HEK293 (cell line): Measurements from ENCODE around the gene MCM3AP.

Experiments
- CTCF ChIA-PET: fragments of 350-600 bp; formaldehyde crosslinking; extraction: SDS; loops from one replicate; lab custom pipeline; 2021; ENCODE audit warnings: antibody characterized with exemption; lab: Yijun Ruan, JAX
- POLR2A ChIA-PET: fragments of 300-600 bp; formaldehyde crosslinking; extraction: SDS; loops from one replicate; lab custom pipeline; 2020; ENCODE audit warnings: antibody characterized with exemption, inconsistent platforms; lab: Yijun Ruan, JAX
- H3K27ac ChIP-seq: fragments of 200-500 bp; sonication (Bioruptor generic); 2 replicates; pipeline ENCODE4 v1.5.1; 2014; ENCODE audit warnings: low read depth, low read length, control low read depth, inconsistent platforms; ENCODE audit errors: extremely low read depth
- H3K36me3 ChIP-seq, 2 experiments: fragments of 200-500 bp in 1 of 2; sonication (Bioruptor generic) in 1 of 2; 1 replicate in 1 of 2; 2 replicates in 1 of 2; pipeline ENCODE4 v1.5.1; 2014 to 2017; ENCODE audit warnings: inconsistent platforms in 2 of 2, low read length in 2 of 2; ENCODE audit not compliant: control insufficient read depth in 2 of 2, insufficient read depth in 1 of 2
- H3K4me1 ChIP-seq: fragments of 200-500 bp; sonication (Bioruptor generic); 2 replicates; pipeline ENCODE4 v1.5.1; 2014; ENCODE audit warnings: mild to moderate bottlenecking, low read length, inconsistent platforms; ENCODE audit not compliant: control insufficient read depth, insufficient read depth
- H3K4me3 ChIP-seq: 2 replicates; pipeline ENCODE4 v1.5.1; 2011; ENCODE audit warnings: low read depth, mild to moderate bottlenecking, control low read depth, low read length, moderate library complexity
- H3K9me3 ChIP-seq: fragments of 200-500 bp; sonication (Bioruptor generic); 2 replicates; pipeline ENCODE4 v1.5.1; 2014; ENCODE audit warnings: low read depth, low read length, inconsistent platforms; ENCODE audit not compliant: control insufficient read depth, insufficient read depth
- GLI2 ChIP-seq: fragments of 450-650 bp; formaldehyde crosslinking; IDR thresholded peaks from 2 replicates; pipeline ENCODE4; 2017; ENCODE audit warnings: missing biosample characterization, missing genetic modification characterization, low read depth, borderline replicate concordance
- HOXC10 ChIP-seq: sonication (generic); formaldehyde crosslinking; IDR thresholded peaks from 2 replicates; pipeline ENCODE4 v1.8.1; 2023; ENCODE audit warnings: mild to moderate bottlenecking, missing genetic modification reagents
- KLF8 ChIP-seq: fragments of 450-650 bp; formaldehyde crosslinking; IDR thresholded peaks from 2 replicates; pipeline ENCODE4 v1.5.1; 2016; ENCODE audit warnings: missing biosample characterization, missing genetic modification characterization
- PBX3 ChIP-seq: sonication (generic); formaldehyde crosslinking; IDR thresholded peaks from 2 replicates; pipeline ENCODE4 v1.8.1; 2022; ENCODE audit warnings: mild to moderate bottlenecking, moderate library complexity, missing genetic modification reagents
- PRDM10 ChIP-seq: fragments of 450-650 bp; formaldehyde crosslinking; IDR thresholded peaks from 2 replicates; pipeline ENCODE4 v1.5.1; 2016; ENCODE audit warnings: missing biosample characterization, missing genetic modification characterization
- SALL2 ChIP-seq: fragments of 450-650 bp; formaldehyde crosslinking; IDR thresholded peaks from 2 replicates; pipeline ENCODE4 v1.5.0; 2017; ENCODE audit warnings: missing biosample characterization, mild to moderate bottlenecking, missing genetic modification characterization, borderline replicate concordance
- TRIM28 ChIP-seq: IDR thresholded peaks from 2 replicates; pipeline ENCODE4 v1.6.1; 2011; ENCODE audit warnings: low read length, control low read depth, borderline replicate concordance
- TSHZ1 ChIP-seq: fragments of 450-650 bp; formaldehyde crosslinking; IDR thresholded peaks from 2 replicates; pipeline ENCODE4 v1.5.1; 2016; ENCODE audit warnings: missing biosample characterization, missing genetic modification characterization, borderline replicate concordance
- ZBTB44 ChIP-seq: fragments of 450-650 bp; IDR thresholded peaks from 2 replicates; pipeline ENCODE4 v1.5.1; 2018; ENCODE audit warnings: missing biosample characterization, mild to moderate bottlenecking, missing genetic modification characterization
- ZFP3 ChIP-seq: fragments of 450-650 bp; formaldehyde crosslinking; IDR thresholded peaks from 2 replicates; pipeline ENCODE4 v1.5.1; 2016; ENCODE audit warnings: low read depth, missing biosample characterization, missing genetic modification characterization
- ZIC2 ChIP-seq: fragments of 450-650 bp; formaldehyde crosslinking; IDR thresholded peaks from 2 replicates; pipeline ENCODE4 v1.5.1; 2016; ENCODE audit warnings: missing biosample characterization, missing genetic modification characterization
- ZNF132 ChIP-seq: fragments of 450-650 bp; formaldehyde crosslinking; IDR thresholded peaks from 2 replicates; pipeline ENCODE4 v1.5.1; 2017; ENCODE audit warnings: missing biosample characterization, missing genetic modification characterization, borderline replicate concordance
- ZNF138 ChIP-seq: fragments of 450-650 bp; formaldehyde crosslinking; IDR thresholded peaks from 2 replicates; pipeline ENCODE4 v1.5.1; 2016; ENCODE audit warnings: missing biosample characterization, missing genetic modification characterization, borderline replicate concordance
- ZNF146 ChIP-seq: fragments of 450-650 bp; formaldehyde crosslinking; IDR thresholded peaks from 2 replicates; pipeline ENCODE4 v1.5.1; 2016; ENCODE audit warnings: missing biosample characterization, missing genetic modification characterization
- ZNF510 ChIP-seq: fragments of 450-650 bp; formaldehyde crosslinking; IDR thresholded peaks from 2 replicates; pipeline ENCODE4 v1.5.1; 2018; ENCODE audit warnings: mild to moderate bottlenecking, missing genetic modification characterization, missing biosample characterization; ENCODE audit not compliant: insufficient replicate concordance
- ZNF585B ChIP-seq: fragments of 450-650 bp; formaldehyde crosslinking; IDR thresholded peaks from 2 replicates; pipeline ENCODE4 v1.5.1; 2016; ENCODE audit warnings: missing biosample characterization, missing genetic modification characterization
- ZNF600 ChIP-seq: fragments of 450-650 bp; formaldehyde crosslinking; IDR thresholded peaks from 2 replicates; pipeline ENCODE4 v1.5.1; 2016; ENCODE audit warnings: missing biosample characterization, missing genetic modification characterization
- ZNF776 ChIP-seq: fragments of 450-650 bp; formaldehyde crosslinking; IDR thresholded peaks from 2 replicates; pipeline ENCODE4 v1.5.0; 2017; ENCODE audit warnings: missing biosample characterization, missing genetic modification characterization, borderline replicate concordance
- ZSCAN23 ChIP-seq: fragments of 450-650 bp; formaldehyde crosslinking; IDR thresholded peaks from 2 replicates; pipeline ENCODE4 v1.5.1; 2016; ENCODE audit warnings: missing biosample characterization, missing genetic modification characterization
- TF ChIP-seq, protein P1 (sequence below): fragments of 450-650 bp; formaldehyde crosslinking; IDR thresholded peaks from 2 replicates; pipeline ENCODE4 v1.5.1; 2016; ENCODE audit warnings: missing biosample characterization, missing genetic modification characterization

MCM3AP gene

GRCh38 chr21:46256501-46256994, 28.9 kb downstream of the MCM3AP start:
- CTCF ChIA-PET, result interaction anchor here (1.0 kb wide), 1 partner anchor 18 kb away, joined by 3 read pairs; no protein-coding TSS in a partner anchor
- peaks cover 79 to 93% of the 10 kb centered on the region in 2 experiments for H3K36me3 ChIP-seq
- H3K27ac ChIP-seq, result no peak overlapping the region
- no peak for TF ChIP-seq ZIC2 (tag by site-specific recombination)
- TF ChIP-seq TSHZ1 (tag by site-specific recombination), result no peak
- no peak for TF ChIP-seq TRIM28
- TF ChIP-seq ZNF600 (tag by site-specific recombination), result no peak
- TF ChIP-seq PRDM10 (tag by site-specific recombination), result no peak
- TF ChIP-seq ZNF138, result no peak
- no peak for TF ChIP-seq ZNF776 (tag by site-specific recombination)
- TF ChIP-seq ZNF510 (tag by site-specific recombination), result no peak
- no peak for TF ChIP-seq ZSCAN23 (tag by site-specific recombination)
- TF ChIP-seq ZFP3 (tag by site-specific recombination), result no peak
- TF ChIP-seq, protein P1, sequence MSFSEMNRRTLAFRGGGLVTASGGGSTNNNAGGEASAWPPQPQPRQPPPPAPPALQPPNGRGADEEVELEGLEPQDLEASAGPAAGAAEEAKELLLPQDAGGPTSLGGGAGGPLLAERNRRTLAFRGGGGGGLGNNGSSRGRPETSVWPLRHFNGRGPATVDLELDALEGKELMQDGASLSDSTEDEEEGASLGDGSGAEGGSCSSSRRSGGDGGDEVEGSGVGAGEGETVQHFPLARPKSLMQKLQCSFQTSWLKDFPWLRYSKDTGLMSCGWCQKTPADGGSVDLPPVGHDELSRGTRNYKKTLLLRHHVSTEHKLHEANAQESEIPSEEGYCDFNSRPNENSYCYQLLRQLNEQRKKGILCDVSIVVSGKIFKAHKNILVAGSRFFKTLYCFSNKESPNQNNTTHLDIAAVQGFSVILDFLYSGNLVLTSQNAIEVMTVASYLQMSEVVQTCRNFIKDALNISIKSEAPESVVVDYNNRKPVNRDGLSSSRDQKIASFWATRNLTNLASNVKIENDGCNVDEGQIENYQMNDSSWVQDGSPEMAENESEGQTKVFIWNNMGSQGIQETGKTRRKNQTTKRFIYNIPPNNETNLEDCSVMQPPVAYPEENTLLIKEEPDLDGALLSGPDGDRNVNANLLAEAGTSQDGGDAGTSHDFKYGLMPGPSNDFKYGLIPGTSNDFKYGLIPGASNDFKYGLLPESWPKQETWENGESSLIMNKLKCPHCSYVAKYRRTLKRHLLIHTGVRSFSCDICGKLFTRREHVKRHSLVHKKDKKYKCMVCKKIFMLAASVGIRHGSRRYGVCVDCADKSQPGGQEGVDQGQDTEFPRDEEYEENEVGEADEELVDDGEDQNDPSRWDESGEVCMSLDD, result no peak
- no peak for TF ChIP-seq PBX3 (CRISPR knock-in tag)
- no peak for TF ChIP-seq KLF8 (tag by site-specific recombination)
- no peak for TF ChIP-seq HOXC10 (CRISPR knock-in tag)
- no peak for TF ChIP-seq ZNF132 (tag by site-specific recombination)
- TF ChIP-seq ZNF585B (tag by site-specific recombination), result no peak
- no peak for TF ChIP-seq ZNF146 (tag by site-specific recombination)
- no peak for TF ChIP-seq ZBTB44 (tag by site-specific recombination)
- TF ChIP-seq SALL2 (tag by site-specific recombination), result no peak
- no peak for TF ChIP-seq GLI2
- H3K4me1 ChIP-seq, result no peaks in the 10 kb centered on the region
- POLR2A ChIA-PET, result no interaction called here
- no peak overlapping the region for H3K4me3 ChIP-seq
- no peaks in the 10 kb centered on the region for H3K9me3 ChIP-seq
